Skin of body (tissue), 2 donors: ENCODE results near the gene CCDC81. TPM values are rescaled to one million over a fixed set of nuclear protein-coding genes. Genes with fewer than 3 reads are reported as not detected.

Experiments
- DNase-seq: peaks from one replicate; lab custom pipeline; 2025; lab: John Stamatoyannopoulos, UW
- total RNA-seq: library from RNA; depleted of rRNA; stranded (reverse); fragments of >200 nt; gene quantifications from one replicate; pipeline ENCODE4 v1.2.3, GENCODE V29; 2014

The CCDC81 gene
- total RNA-seq, 1 donor from 2014 or later, result 2.3 TPM

GRCh38 chr11:86440305-86440716, 65.6 kb downstream of the CCDC81 start:
- DNase-seq, result peak; percentile 74

- no peak for DNase-seq
Measured at GRCh38 chr11:86440843-86441242, 66.2 kb downstream of the CCDC81 start.

- DNase-seq, result no peak
Measured at GRCh38 chr11:86442420-86442819, 67.7 kb downstream of the CCDC81 start.

GRCh38 chr11:86442827-86443226, 68.1 kb downstream of the CCDC81 start:
- no peak for DNase-seq

- DNase-seq, result no peak
Measured at GRCh38 chr11:86443415-86443814, 68.7 kb downstream of the CCDC81 start.

- no peak for DNase-seq
Measured at GRCh38 chr11:86444981-86445380, 70.3 kb downstream of the CCDC81 start.

- no peak for DNase-seq
Measured at GRCh38 chr11:86446163-86446923, 71.7 kb downstream of the CCDC81 start.

GRCh38 chr11:86446924-86447285, 72.2 kb downstream of the CCDC81 start:
- no peak for DNase-seq

GRCh38 chr11:86447763-86448480, 73.2 kb downstream of the CCDC81 start:
- no peak for DNase-seq

GRCh38 chr11:86449993-86450629, 75.4 kb downstream of the CCDC81 start:
- no peak for DNase-seq

- DNase-seq, result no peak
Measured at GRCh38 chr11:86453290-86454030, 78.8 kb downstream of the CCDC81 start.

GRCh38 chr11:86456075-86456939, 81.6 kb downstream of the CCDC81 start:
- peak; percentile 61 for DNase-seq

- no peak for DNase-seq
Measured at GRCh38 chr11:86458294-86459001, 83.8 kb downstream of the CCDC81 start.

- DNase-seq, result no peak
Measured at GRCh38 chr11:86459002-86459385, 84.3 kb downstream of the CCDC81 start.

GRCh38 chr11:86459682-86460460, 85.2 kb downstream of the CCDC81 start:
- DNase-seq, result no peak

- DNase-seq, result no peak
Measured at GRCh38 chr11:86460461-86461385, 86.0 kb downstream of the CCDC81 start.

- DNase-seq, result no peak
Measured at GRCh38 chr11:86461892-86462291, 87.2 kb downstream of the CCDC81 start.

GRCh38 chr11:86463120-86463519, 88.4 kb downstream of the CCDC81 start:
- DNase-seq, result no peak
